Measurements from ENCODE around the gene MAP2K7.
"Not testable (repeated sequence)": the region's sequence is repeated elsewhere in the genome, so short reads cannot be mapped to it uniquely, and the experiment has no call there.

Gene MAP2K7

GRCh38 chr19:7908742-7909461 lies 5.2 kb downstream of the MAP2K7 start:
- no peak for DNase-seq

- DNase-seq, result no peak
Measured at GRCh38 chr19:7909471-7910067, 5.9 kb downstream of the MAP2K7 start.

- no peak for DNase-seq
Measured at GRCh38 chr19:7910321-7911161, 6.9 kb downstream of the MAP2K7 start.

- no peak for DNase-seq
Measured at GRCh38 chr19:7911508-7912143, 7.9 kb downstream of the MAP2K7 start.

- no peak for DNase-seq
Measured at GRCh38 chr19:7912144-7912696, 8.5 kb downstream of the MAP2K7 start.

- no peak for DNase-seq
Measured at GRCh38 chr19:7912697-7913564, 9.3 kb downstream of the MAP2K7 start.

- DNase-seq, result no peak
Measured at GRCh38 chr19:7913652-7914051, 10.0 kb downstream of the MAP2K7 start.

GRCh38 chr19:7914099-7914498 lies 10.4 kb downstream of the MAP2K7 start:
- no peak for DNase-seq

- DNase-seq, result no peak
Measured at GRCh38 chr19:7914598-7915045, 10.9 kb downstream of the MAP2K7 start, which contains the start of gene TGFBR3L. TSS of gene TGFBR3L (plus strand) at chr19:7914830.

GRCh38 chr19:7915250-7916102 lies 11.8 kb downstream of the MAP2K7 start:
- no peak for DNase-seq

GRCh38 chr19:7916103-7916954 lies 12.7 kb downstream of the MAP2K7 start:
- peak; percentile 36 for DNase-seq

GRCh38 chr19:7916955-7917266 lies 13.2 kb downstream of the MAP2K7 start:
- DNase-seq, result no peak

- DNase-seq, result peak; percentile 50
Measured at GRCh38 chr19:7917267-7918061, 13.8 kb downstream of the MAP2K7 start.

- not testable (repeated sequence) for DNase-seq
Measured at GRCh38 chr19:7918062-7918614, 14.5 kb downstream of the MAP2K7 start.

- DNase-seq, result no peak
Measured at GRCh38 chr19:7918615-7919421, 15.1 kb downstream of the MAP2K7 start.

- DNase-seq, result peak; percentile 95
Measured at GRCh38 chr19:7919610-7920518, 16.2 kb downstream of the MAP2K7 start, which contains the start of gene SNAPC2. TSS of gene SNAPC2 (plus strand) at chr19:7920338. CDS start at chr19:7920367, 29 bp downstream.
